Hepatocyte (in vitro differentiated cells): Measurements from ENCODE around the gene MAT2B. TPM values are rescaled to one million over a fixed set of nuclear protein-coding genes. Genes with fewer than 3 reads are reported as not detected.

Experiments used
- DNase-seq: peaks from one replicate; pipeline ENCODE4 v3.0.0-alpha.2; 2016; ENCODE audit warnings: low spot score
- H2AFZ ChIP-seq: fragments of 200-600 bp; sonication (generic); 2 replicates; pipeline ENCODE4 v1.6.0; 2016; ENCODE audit warnings: antibody characterized with exemption, mild to moderate bottlenecking
- H3K27ac ChIP-seq: fragments of 200-600 bp; sonication (generic); 2 replicates; pipeline ENCODE4 v1.5.1; 2016; ENCODE audit warnings: mild to moderate bottlenecking
- H3K27me3 ChIP-seq: fragments of 200-600 bp; sonication (generic); 2 replicates; pipeline ENCODE4 v1.6.1; 2016
- H3K36me3 ChIP-seq: fragments of 200-600 bp; sonication (generic); replicated peaks from 2 replicates; pipeline ENCODE4 v1.5.1; 2016; ENCODE audit warnings: low read depth; ENCODE audit not compliant: insufficient read depth
- H3K4me1 ChIP-seq: fragments of 200-600 bp; sonication (generic); 2 replicates; pipeline ENCODE4 v1.5.1; 2016; ENCODE audit warnings: mild to moderate bottlenecking, moderate library complexity; ENCODE audit not compliant: insufficient read depth
- H3K4me2 ChIP-seq: fragments of 200-600 bp; sonication (generic); 2 replicates; pipeline ENCODE4 v1.6.0; 2016
- H3K4me3 ChIP-seq: fragments of 200-600 bp; sonication (generic); 2 replicates; pipeline ENCODE4 v1.5.1; 2016; ENCODE audit warnings: mild to moderate bottlenecking
- H3K79me2 ChIP-seq: fragments of 200-600 bp; sonication (generic); 2 replicates; pipeline ENCODE4 v1.6.0; 2017; ENCODE audit warnings: mild to moderate bottlenecking
- H3K9me2 ChIP-seq: fragments of 200-600 bp; sonication (generic); replicated peaks from 2 replicates; pipeline ENCODE4 v1.6.0; 2017; ENCODE audit warnings: mild to moderate bottlenecking; ENCODE audit not compliant: insufficient read depth
- H3K9me3 ChIP-seq: fragments of 200-600 bp; sonication (generic); 2 replicates; pipeline ENCODE4 v1.5.1; 2016; ENCODE audit warnings: low read depth, mild to moderate bottlenecking
- H4K20me1 ChIP-seq: fragments of 200-600 bp; sonication (generic); 2 replicates; pipeline ENCODE4 v1.6.0; 2016; ENCODE audit warnings: mild to moderate bottlenecking; ENCODE audit not compliant: insufficient read depth, poor library complexity, severe bottlenecking
- EZH2 ChIP-seq: fragments of 200-600 bp; sonication (generic); IDR thresholded peaks from 2 replicates; pipeline ENCODE4 v1.6.1; 2016; ENCODE audit warnings: antibody characterized with exemption, mild to moderate bottlenecking, borderline replicate concordance
- EZH2phosphoT487 ChIP-seq: fragments of 200-600 bp; sonication (generic); IDR thresholded peaks from one replicate; pipeline ENCODE4 v1.6.1; 2018; ENCODE audit warnings: antibody characterized with exemption, mild to moderate bottlenecking, low read depth, moderate library complexity; ENCODE audit not compliant: unreplicated experiment, severe bottlenecking
- WGBS: methylation state at CpG from one replicate; pipeline ENCODE4 v1.1.6; 2016; ENCODE audit warnings: low lambda C conversion rate; ENCODE audit errors: missing lambda C conversion rate; 5-methylcytosine and 5-hydroxymethylcytosine counted together
- polyA plus RNA-seq: library from polyadenylated mRNA; unstranded; fragments of >200 nt; fragmentation: Nextera tagmentation; extraction: Ambion mirVana; gene quantifications from 2 replicates; pipeline ENCODE4 v1.2.1, GENCODE V29; 2016
- total RNA-seq: library from RNA; depleted of rRNA; stranded (reverse); fragments of >200 nt; gene quantifications from 2 replicates; pipeline ENCODE4 v1.2.3, GENCODE V29; 2014
- TF ChIP-seq, protein P1 (sequence below): fragments of 200-600 bp; sonication (generic); IDR thresholded peaks from 2 replicates; pipeline ENCODE4 v1.5.1; 2016; ENCODE audit warnings: antibody characterized with exemption, mild to moderate bottlenecking; ENCODE audit not compliant: poor library complexity

The MAT2B gene
- total and polyA plus RNA-seq, 2 experiments from 2014 or later = 65.4 to 73.8 TPM

DNA sequence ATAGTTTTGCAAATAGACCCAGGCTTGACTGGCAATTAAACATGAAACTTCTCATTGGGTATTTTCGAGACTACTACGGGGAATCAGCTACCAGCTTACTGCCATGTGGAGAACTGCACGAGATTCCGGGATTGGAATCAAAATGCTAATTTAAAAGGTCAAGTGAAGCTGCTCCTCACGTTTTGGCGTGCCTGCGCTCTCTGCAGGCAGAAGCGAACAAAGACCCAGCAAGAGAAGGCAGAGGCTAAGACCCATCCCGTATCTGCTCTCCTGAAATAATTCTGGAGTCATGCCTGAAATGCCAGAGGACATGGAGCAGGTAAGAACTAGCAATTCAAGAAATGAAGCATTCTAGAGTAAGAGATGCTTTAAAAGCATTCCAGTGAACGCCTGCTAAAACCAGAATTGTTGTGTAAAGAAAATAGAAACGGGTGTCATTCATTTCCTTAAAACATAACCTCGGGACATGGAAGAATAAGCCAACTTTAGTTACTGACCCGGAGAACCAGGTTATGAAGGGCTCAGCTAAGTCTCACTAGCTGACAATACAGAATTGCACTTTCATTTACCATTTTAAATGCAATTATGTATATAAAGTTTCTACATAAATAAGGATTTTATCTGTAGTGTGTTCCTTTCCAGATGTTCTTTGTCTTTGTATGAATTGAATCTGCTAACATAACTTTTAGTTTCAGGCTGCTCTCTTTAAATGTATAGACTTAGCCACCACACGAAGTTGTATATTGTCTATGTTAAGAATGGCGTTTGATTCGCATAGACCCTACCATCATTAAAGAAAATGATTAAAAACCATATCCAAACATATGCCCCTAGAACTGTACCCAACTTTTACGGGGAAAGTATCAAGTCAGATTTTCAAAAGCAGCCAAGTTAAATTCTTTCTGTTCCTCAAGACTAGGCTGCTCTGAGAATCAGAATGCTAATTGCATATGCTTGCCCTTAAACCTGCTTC, 2.0 kb upstream of the MAT2B start:
- peaks cover 18% of the 10 kb centered on the region for H3K4me1 ChIP-seq
- H2AFZ ChIP-seq = peak overlapping the region; percentile 79
- no peaks in the 10 kb centered on the region for H3K9me3 ChIP-seq
- no peaks in the 10 kb centered on the region for H3K9me2 ChIP-seq
- H3K27ac ChIP-seq = peak overlapping the region; percentile 96
- DNase-seq = peak; percentile 81
- peak overlapping the region; percentile 86 for H3K4me2 ChIP-seq
- peak overlapping the region; percentile 65 for H3K4me3 ChIP-seq
- no peaks in the 10 kb centered on the region for H3K36me3 ChIP-seq
- TF ChIP-seq EZH2phosphoT487 (no peak), EZH2 (no peak)
- TF ChIP-seq, protein P1, sequence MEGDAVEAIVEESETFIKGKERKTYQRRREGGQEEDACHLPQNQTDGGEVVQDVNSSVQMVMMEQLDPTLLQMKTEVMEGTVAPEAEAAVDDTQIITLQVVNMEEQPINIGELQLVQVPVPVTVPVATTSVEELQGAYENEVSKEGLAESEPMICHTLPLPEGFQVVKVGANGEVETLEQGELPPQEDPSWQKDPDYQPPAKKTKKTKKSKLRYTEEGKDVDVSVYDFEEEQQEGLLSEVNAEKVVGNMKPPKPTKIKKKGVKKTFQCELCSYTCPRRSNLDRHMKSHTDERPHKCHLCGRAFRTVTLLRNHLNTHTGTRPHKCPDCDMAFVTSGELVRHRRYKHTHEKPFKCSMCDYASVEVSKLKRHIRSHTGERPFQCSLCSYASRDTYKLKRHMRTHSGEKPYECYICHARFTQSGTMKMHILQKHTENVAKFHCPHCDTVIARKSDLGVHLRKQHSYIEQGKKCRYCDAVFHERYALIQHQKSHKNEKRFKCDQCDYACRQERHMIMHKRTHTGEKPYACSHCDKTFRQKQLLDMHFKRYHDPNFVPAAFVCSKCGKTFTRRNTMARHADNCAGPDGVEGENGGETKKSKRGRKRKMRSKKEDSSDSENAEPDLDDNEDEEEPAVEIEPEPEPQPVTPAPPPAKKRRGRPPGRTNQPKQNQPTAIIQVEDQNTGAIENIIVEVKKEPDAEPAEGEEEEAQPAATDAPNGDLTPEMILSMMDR = peak; percentile 48
- H4K20me1 ChIP-seq = peaks cover 25% of the 10 kb centered on the region
- H3K27me3 ChIP-seq = no peaks in the 10 kb centered on the region
- H3K79me2 ChIP-seq = peaks cover 25% of the 10 kb centered on the region
- WGBS = 2% methylated on average over 17 of the region's 17 CpGs

DNA sequence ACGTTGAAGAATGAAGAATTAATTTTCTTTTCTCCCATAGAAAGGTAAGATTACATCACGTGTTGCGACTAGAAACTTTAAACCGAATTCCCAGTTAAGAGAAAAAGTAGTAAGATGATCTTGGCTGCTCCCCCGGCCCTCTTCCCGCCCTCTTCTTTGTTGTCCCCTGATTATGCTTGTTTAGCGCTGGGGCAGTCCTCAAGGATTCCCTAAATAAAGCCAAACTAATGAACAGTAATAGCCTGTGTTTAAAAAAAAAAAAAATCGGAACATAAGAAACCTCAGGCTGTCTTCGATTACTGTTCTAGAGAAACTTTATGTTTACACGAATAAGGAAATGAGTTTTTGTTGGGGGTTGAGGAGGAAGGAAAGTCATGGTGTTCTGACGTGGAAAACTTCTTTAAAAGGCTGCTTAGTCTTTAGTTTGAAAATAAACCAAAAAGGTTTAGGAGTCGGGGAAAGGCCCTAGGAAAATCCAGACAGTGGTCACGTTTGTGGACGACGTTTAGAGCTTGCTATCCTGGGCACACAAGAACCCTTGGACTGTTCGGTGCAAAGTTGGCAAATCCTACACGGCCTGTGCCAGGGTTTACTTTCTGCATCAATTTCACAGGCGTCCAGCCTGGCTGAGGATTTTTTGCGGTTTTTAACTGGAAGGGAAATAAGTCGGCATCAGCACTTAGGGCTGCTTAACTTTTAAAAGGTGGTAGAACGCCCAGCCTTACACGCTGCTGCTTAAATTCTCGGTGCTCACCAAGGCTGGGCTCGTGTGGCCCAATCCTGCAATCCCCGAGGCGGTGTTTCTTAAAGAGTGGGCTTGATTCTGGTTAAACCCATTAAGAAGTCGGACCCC, 1.1 kb upstream of the MAT2B start:
- Histone ChIP-seq H3K27ac (peak overlapping the region; percentile 96), H3K9me3 (no peaks in the 10 kb centered on the region), H2AFZ (peak overlapping the region; percentile 79), H3K4me2 (peak overlapping the region; percentile 86), H4K20me1 (peaks cover 33% of the 10 kb centered on the region), H3K36me3 (no peaks in the 10 kb centered on the region), H3K9me2 (no peaks in the 10 kb centered on the region), H3K79me2 (peaks cover 35% of the 10 kb centered on the region), H3K4me1 (peaks cover 25% of the 10 kb centered on the region), H3K4me3 (peak overlapping the region; percentile 65), H3K27me3 (no peaks in the 10 kb centered on the region)
- WGBS = 2% methylated on average over 27 of the region's 27 CpGs
- TF ChIP-seq EZH2phosphoT487 (no peak), EZH2 (no peak)
- TF ChIP-seq, protein P1 = no peak
- peak; percentile 65 for DNase-seq

DNA sequence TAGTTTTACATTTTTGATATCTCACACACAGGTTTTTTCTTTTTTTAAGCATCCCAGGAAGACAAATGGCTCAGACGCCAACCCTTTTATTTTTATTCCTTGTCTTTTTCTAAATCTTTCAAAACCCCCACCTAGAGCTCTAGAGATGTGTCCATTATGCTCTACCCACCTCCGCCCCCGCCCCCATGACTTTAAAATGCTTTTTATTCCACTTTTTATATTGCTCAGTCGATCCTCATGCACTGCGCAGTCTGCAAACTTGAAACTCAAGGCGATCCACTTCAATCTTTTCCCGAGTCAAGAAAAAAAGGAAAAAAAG, 411 bp upstream of the MAT2B start:
- Histone ChIP-seq H3K36me3 (no peaks in the 10 kb centered on the region), H3K79me2 (peaks cover 42% of the 10 kb centered on the region), H3K4me3 (peak overlapping the region; percentile 65), H3K27ac (peak overlapping the region; percentile 96), H2AFZ (peak overlapping the region; percentile 79), H3K27me3 (no peaks in the 10 kb centered on the region), H4K20me1 (peaks cover 33% of the 10 kb centered on the region), H3K9me3 (no peaks in the 10 kb centered on the region), H3K4me2 (peak overlapping the region; percentile 86), H3K4me1 (peaks cover 25% of the 10 kb centered on the region), H3K9me2 (no peaks in the 10 kb centered on the region)
- no peak for DNase-seq
- 3% methylated on average over 7 of the region's 7 CpGs for WGBS
- TF ChIP-seq EZH2phosphoT487 = no peak
- TF ChIP-seq, protein P1 = no peak
- TF ChIP-seq EZH2 = no peak
